Fibroblast of skin of scalp (primary cell): ENCODE data around the gene TSHZ1. TPM values are rescaled to one million over a fixed set of nuclear protein-coding genes. Genes with fewer than 3 reads are reported as not detected.

Experiments
- DNase-seq: peaks from one replicate; pipeline ENCODE4 v3.0.0-alpha.2; 2013
- polyA plus RNA-seq, 2 experiments: library from polyadenylated mRNA; unstranded; fragments of 120-200 nt; gene quantifications; one replicate each; pipeline ENCODE4 v1.2.1, GENCODE V29; 2013; ENCODE audit not compliant: insufficient read length in 2 of 2

Gene TSHZ1
- 10.9 TPM for polyA plus RNA-seq (2013, experiment 1 of 2; ENCODE audit: insufficient read length)
- 11.4 TPM for polyA plus RNA-seq (2013, experiment 2 of 2; ENCODE audit: insufficient read length)

GRCh38 chr18:75210274-75211001 is at the start of gene TSHZ1:
TSS of gene TSHZ1 (plus strand) at chr18:75210797. CDS start at chr18:75211877, 1,080 bp downstream.
- DNase-seq = peak; percentile 84

GRCh38 chr18:75161256-75162028 is 49.2 kb upstream of the TSHZ1 start:
- peak; percentile 5 for DNase-seq

- no peak for DNase-seq
These were observed 48.1 kb upstream of the TSHZ1 start for GRCh38 chr18:75162467-75162866.

DNA sequence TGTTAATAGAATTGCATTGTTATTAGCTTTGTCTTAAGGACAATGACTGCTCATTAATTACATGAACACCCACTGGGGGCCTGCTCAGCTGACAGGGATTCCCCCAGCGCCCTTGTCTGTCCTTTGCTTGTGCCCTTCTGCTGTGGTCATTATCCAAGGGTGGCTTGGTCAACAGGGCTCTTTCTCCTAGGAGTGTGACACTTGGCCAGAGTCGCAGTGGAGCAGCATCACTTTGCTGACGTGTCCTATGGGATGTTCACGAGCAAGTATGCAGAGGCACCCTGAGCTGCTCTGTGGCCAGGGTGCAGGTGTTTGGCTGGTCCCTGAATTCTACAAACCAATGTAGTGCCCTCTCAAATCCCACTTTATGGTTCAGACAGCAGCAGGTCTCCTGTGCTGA is 47.6 kb upstream of the TSHZ1 start:
- DNase-seq = no peak

DNA sequence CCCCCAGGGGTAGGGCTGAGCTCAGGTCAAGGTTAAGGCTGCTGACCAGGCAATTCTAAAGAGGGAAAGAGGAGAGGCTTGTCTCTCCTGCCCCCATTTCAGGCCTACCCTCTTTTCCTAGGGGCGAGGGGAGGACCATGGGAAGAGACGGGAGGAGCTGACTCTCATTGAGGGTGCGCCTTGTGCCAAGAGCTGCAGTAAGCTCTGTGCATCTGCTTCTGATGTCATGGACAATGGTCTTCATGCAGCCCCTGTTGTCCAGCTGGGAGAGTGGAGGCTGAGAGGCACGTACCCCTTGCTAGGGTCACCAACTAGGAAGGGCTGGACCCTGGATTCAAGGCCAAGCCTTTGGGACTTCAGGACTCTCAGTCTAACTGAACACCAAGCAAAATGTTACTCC is 46.9 kb upstream of the TSHZ1 start:
- DNase-seq = no peak

- no peak for DNase-seq
These were observed 46.1 kb upstream of the TSHZ1 start for GRCh38 chr18:75164479-75164878.

DNA sequence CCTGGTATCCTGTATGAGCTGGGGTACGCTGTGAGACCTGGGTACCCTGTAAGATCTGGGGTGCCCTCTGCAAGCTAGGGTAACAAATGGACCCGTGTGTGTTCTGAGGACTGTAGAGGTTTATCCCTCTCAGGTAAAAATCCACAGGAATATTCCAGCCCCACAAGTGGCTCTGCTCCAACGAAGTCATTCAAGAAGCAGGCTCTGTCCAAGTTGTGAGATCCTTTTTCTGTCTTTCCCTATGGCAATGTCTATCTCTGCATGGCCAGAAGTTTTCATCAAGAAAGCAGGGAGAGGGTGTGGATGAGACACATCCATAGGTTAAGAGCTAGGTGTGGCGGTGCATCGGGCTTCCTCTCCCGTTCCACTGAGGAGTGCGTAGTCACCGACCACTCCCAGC is 44.7 kb upstream of the TSHZ1 start:
- DNase-seq = no peak

DNA sequence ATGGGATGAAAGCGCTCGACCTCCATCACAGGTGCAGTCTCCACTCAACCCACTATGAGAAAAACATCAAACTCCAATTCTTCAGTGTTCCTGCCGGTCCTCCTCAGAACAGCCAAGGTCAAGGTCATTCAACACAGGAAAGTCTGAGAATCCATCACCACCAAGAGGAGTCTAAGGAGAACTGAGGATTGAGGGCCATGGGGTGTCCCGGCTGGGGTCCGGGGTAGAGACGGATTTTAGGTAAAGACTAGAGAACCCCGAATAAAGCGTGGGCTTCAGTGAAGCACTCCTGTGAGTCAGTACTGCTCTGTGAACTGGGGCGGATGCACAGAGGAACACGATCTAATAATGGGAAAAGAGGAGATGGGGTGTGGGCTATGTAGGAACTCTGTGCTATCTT is 43.5 kb upstream of the TSHZ1 start:
- no peak for DNase-seq

- DNase-seq = no peak
These were observed 42.6 kb upstream of the TSHZ1 start for GRCh38 chr18:75167759-75168618.

DNA sequence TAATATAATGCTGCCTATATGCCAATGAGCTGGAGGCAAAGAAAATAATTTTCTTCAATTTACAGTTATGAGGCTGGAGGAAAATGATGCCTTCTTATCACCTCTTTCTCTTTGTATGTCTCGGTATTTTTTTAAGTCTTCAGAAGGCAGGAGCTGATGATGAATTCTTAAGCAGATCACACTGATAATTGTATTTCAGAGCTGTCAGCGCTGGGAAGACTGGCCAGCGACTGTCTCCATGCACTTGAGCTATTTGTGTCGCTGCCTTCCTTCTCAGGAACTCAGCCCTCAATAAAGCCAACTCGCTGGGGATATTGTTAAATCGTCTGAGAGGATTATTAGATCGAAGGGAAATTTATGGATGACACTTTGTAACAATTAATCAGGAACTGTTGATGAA is 42.0 kb upstream of the TSHZ1 start:
- DNase-seq = no peak

DNA sequence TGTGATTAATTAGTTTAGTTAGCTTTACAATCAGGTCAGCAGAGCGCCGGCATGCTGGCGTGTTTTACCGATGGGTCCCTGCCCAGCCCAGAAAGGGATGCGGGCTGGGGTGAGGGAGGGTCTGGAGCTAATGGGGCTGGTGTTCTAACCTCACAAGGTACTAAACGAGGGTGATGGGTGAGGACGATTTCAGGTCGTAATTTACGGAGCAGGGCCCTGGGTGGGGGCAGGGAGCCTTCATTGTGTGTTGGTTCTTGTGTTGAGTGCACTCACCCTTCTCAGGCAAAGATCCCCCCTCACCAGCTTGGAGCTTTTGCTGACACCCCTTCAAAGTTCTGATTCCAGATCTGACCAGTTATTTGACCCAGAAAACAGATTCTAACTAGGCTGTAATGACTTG is 41.2 kb upstream of the TSHZ1 start:
- no peak for DNase-seq

GRCh38 chr18:75170022-75170789 is 40.4 kb upstream of the TSHZ1 start:
- no peak for DNase-seq

GRCh38 chr18:75170916-75171315 is 39.7 kb upstream of the TSHZ1 start:
- DNase-seq = no peak

DNA sequence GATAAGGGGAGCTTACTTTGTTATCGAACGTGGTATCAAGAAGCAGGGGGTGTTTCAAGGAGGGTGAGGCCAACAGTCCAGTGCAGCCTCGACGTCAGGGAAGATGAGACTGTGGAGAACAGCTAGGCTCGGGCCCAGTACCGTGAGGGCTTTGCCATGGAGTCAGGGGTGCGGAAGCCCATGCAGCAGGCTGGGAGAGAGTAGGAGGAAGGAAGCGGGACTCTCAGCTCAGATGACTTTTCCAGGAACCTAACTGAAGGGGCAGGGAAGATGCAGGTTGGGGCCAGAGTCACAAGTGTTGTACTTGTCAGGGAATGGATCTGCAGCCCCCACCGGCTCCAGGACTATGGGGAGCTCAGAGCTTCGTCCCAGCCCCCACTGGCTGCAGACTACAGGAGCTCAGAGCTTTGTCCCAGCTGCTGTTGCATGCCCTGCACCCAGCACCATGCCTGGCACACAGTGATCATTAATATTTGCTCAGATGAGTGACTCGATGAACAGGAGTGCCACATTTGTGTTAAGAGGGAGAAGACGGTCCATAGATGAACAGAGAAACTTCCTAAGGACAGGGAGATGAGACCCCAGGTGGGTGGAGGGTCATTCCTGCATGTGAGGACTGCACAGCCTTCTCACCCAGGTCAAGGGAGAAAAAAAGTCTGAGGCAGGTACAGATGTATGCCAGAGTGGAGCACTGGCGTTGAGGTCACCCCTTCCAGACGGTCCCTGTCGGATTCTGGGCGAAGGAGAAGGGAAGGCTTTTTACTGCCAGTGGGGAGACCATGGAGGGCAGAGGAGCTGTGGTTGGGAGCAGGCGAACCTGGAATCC is 38.1 kb upstream of the TSHZ1 start:
- DNase-seq = no peak

DNA sequence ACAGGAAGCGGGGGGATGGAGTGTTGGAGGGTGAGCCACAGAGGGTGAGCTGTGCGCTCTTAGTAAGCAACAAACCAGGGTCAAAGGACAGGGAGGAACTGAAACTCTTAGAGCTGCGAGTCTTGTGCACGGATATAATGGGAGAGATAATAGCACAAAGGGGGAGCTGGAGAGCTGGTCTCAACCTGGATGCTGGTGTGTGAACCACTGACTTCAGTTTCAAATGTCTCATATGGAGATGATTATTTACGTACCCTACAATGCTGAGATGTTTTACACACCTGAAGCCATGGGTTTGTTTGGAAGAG is 37.5 kb upstream of the TSHZ1 start:
- no peak for DNase-seq

DNA sequence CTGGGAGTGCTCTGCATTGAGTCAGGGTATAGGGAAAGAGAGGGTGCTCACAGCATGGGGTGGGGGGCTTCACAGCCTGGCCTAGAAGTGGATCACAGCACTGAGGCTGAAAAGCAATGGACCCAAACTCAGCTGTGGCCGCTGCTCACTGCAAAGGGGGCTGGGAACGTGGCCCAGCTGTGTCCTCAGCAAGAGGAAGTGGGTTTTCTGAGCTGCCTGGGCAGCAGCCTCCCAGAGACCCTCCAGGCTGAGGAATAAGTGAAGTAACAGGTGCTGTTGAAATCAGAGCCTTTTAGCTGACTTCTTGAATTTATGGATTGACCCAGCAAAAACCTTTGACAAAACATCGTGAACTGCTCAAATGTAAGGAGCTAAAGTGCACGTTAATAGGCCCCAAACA is 36.9 kb upstream of the TSHZ1 start:
- no peak for DNase-seq

DNA sequence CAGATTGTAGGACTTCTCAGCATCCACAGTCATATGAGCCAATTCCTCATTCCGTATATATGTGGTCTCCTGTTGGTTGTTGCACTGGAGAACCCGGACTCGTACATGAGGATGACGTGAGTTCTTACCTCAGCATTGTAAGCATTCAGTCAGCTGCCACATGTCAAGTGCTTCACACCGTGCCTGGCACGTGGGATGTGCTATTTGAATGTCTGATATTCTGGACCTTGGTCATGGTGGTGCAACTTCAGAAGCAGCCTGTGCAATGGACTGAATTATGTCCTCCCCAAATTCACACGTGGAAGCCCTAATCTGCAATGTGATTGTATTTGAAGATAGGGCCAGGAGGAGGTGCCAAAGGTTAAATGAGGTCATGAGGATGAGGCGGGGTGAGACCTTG is 33.7 kb upstream of the TSHZ1 start:
- DNase-seq = no peak

GRCh38 chr18:75178376-75178775 is 32.2 kb upstream of the TSHZ1 start:
- DNase-seq = no peak

- DNase-seq = no peak
These were observed 30.6 kb upstream of the TSHZ1 start for GRCh38 chr18:75179819-75180600.

DNA sequence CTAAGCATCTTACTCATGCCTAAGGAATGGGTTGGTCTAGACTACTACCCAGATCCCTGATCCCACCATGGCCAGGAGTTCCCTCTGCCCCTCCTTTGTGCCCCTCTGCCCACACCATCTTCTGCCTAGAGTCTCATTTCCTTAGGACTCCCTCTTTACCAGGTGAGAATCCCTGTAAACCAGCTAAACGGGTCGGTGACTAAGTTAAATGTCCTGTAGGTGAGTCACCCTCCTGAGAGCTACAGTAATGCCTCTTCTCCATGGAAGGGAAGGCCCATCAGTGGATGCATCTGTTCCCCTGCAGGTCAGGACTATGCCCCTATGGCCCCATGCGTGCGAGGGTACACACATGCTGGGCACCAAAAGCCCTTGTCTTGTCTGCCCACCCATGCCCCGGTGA is 27.1 kb upstream of the TSHZ1 start:
- DNase-seq = no peak
